Iris pigment epithelial cell (primary cell): ENCODE results near the gene ABCG1.

Experiments used
- DNase-seq: peaks from one replicate; pipeline ENCODE4 v3.0.0-alpha.2; 2011; ENCODE audit warnings: low read depth

The ABCG1 gene

GRCh38 chr21:42233067-42233961 is 14.4 kb downstream of the ABCG1 start:
- peak; percentile 23 for DNase-seq

GRCh38 chr21:42234041-42234440 is 15.1 kb downstream of the ABCG1 start:
- DNase-seq: no peak

- peak; percentile 34 for DNase-seq
Measured at GRCh38 chr21:42234464-42235241, 15.7 kb downstream of the ABCG1 start.

- DNase-seq: no peak
Measured at GRCh38 chr21:42235593-42235992, 16.7 kb downstream of the ABCG1 start.

- DNase-seq: no peak
Measured at GRCh38 chr21:42236014-42236413, 17.1 kb downstream of the ABCG1 start.

- no peak for DNase-seq
Measured at GRCh38 chr21:42236693-42237092, 17.8 kb downstream of the ABCG1 start.

GRCh38 chr21:42237161-42237560 is 18.2 kb downstream of the ABCG1 start:
- no peak for DNase-seq

GRCh38 chr21:42237577-42237976 is 18.6 kb downstream of the ABCG1 start:
- DNase-seq: no peak

GRCh38 chr21:42238185-42238934 is 19.4 kb downstream of the ABCG1 start:
- no peak for DNase-seq

GRCh38 chr21:42239556-42239955 is 20.6 kb downstream of the ABCG1 start:
- no peak for DNase-seq

GRCh38 chr21:42239973-42240372 is 21.0 kb downstream of the ABCG1 start:
- DNase-seq: no peak

- DNase-seq: no peak
Measured at GRCh38 chr21:42242611-42243010, 23.7 kb downstream of the ABCG1 start.

GRCh38 chr21:42243026-42243425 is 24.1 kb downstream of the ABCG1 start:
- no peak for DNase-seq

- no peak for DNase-seq
Measured at GRCh38 chr21:42245331-42246193, 26.6 kb downstream of the ABCG1 start.

GRCh38 chr21:42247716-42248115 is 28.8 kb downstream of the ABCG1 start:
- DNase-seq: no peak

GRCh38 chr21:42248241-42248640 is 29.3 kb downstream of the ABCG1 start:
- DNase-seq: no peak

- no peak for DNase-seq
Measured at GRCh38 chr21:42248783-42249597, 30.1 kb downstream of the ABCG1 start.

GRCh38 chr21:42250422-42251403 is 31.8 kb downstream of the ABCG1 start:
- DNase-seq: no peak

- no peak for DNase-seq
Measured at GRCh38 chr21:42251654-42252324, 32.8 kb downstream of the ABCG1 start.
